Right hindlimb (tissue), 1 donor: Measurements from ENCODE around the gene TFAP2A.

Source experiments
- DNase-seq: peaks from one replicate; pipeline ENCODE4 v3.0.0-alpha.2; 2018

The TFAP2A gene

GRCh38 chr6:10398446-10399218 lies 16.2 kb downstream of the TFAP2A start:
- DNase-seq = no peak

- no peak for DNase-seq
Observed at GRCh38 chr6:10397756-10398445, 17.0 kb downstream of the TFAP2A start.

- no peak for DNase-seq
Observed at GRCh38 chr6:10396785-10397184, 18.1 kb downstream of the TFAP2A start.

GRCh38 chr6:10395704-10396546 lies 18.9 kb downstream of the TFAP2A start:
- DNase-seq = no peak

GRCh38 chr6:10395171-10395703 lies 19.6 kb downstream of the TFAP2A start:
- DNase-seq = no peak

- no peak for DNase-seq
Observed at GRCh38 chr6:10393544-10394225, 21.2 kb downstream of the TFAP2A start.

- DNase-seq = no peak
Observed at GRCh38 chr6:10391799-10392198, 23.1 kb downstream of the TFAP2A start.

- no peak for DNase-seq
Observed at GRCh38 chr6:10391299-10391630, 23.6 kb downstream of the TFAP2A start.

- no peak for DNase-seq
Observed at GRCh38 chr6:10390495-10391298, 24.2 kb downstream of the TFAP2A start.

- DNase-seq = no peak
Observed at GRCh38 chr6:10389739-10390494, 25.0 kb downstream of the TFAP2A start.

- no peak for DNase-seq
Observed at GRCh38 chr6:10386756-10387654, 27.9 kb downstream of the TFAP2A start.

- no peak for DNase-seq
Observed at GRCh38 chr6:10386220-10386619, 28.7 kb downstream of the TFAP2A start.

GRCh38 chr6:10385524-10386132 lies 29.2 kb downstream of the TFAP2A start:
- no peak for DNase-seq

GRCh38 chr6:10384610-10385523 lies 30.0 kb downstream of the TFAP2A start:
- DNase-seq = no peak

- no peak for DNase-seq
Observed at GRCh38 chr6:10384091-10384609, 30.7 kb downstream of the TFAP2A start.

- no peak for DNase-seq
Observed at GRCh38 chr6:10383331-10384090, 31.4 kb downstream of the TFAP2A start.

GRCh38 chr6:10382728-10383330 lies 32.0 kb downstream of the TFAP2A start:
- DNase-seq = no peak
